Measurements from ENCODE around the gene NIT1.

Gene NIT1, protein sequence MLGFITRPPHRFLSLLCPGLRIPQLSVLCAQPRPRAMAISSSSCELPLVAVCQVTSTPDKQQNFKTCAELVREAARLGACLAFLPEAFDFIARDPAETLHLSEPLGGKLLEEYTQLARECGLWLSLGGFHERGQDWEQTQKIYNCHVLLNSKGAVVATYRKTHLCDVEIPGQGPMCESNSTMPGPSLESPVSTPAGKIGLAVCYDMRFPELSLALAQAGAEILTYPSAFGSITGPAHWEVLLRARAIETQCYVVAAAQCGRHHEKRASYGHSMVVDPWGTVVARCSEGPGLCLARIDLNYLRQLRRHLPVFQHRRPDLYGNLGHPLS

DNA sequence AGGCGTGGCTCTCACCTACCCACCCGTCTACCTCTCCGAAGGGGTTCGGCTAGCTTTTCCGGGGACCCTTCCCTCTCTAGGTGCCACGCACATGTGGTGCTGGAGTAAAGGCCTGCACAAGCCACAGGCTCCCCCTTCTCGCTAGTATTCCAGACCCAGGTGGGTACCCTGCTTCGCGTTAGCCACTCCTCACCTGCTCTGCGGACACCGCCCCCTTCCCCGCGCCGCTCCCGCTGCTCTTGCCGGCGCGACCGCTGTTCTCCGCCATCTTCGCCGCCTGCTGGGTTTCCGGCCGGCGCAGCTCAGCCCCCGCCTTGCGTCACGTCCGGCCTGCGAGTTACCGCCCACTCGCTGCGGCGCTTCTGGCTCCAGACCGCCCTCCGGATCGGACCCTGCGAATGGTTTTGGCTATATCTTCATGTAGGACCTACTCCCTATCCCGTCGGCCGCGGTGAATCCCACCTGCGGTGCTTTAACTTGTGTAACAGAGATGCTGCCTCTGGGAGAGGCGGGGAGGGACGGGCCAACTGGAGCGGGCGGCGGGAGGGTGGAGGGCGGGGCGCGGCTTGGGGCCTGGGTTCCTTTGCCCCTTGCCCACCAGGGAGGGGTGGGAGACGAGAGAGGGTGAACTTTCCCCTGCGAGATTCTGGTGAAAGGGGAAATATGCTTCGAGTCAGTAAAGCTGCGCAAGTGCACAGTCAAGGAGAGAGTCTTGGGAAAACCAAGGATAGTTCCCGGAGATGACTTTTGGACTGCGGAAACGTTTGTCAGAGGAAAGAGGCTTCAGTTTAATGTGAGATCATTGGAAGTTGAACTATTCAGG, at the start of gene NIT1, which contains the start of gene PFDN2:
Gene NIT1, plus strand, starts transcription at position 347 of the 823 bp plus-strand sequence. Its CDS starts 72 bp downstream, at position 419.
Gene PFDN2, minus strand, starts transcription at position 279 of the 823 bp plus-strand sequence. Its CDS starts 11 bp downstream, at position 268.
- peak; percentile 80 for DNase-seq (ENCODE audit: low spot score)

DNA sequence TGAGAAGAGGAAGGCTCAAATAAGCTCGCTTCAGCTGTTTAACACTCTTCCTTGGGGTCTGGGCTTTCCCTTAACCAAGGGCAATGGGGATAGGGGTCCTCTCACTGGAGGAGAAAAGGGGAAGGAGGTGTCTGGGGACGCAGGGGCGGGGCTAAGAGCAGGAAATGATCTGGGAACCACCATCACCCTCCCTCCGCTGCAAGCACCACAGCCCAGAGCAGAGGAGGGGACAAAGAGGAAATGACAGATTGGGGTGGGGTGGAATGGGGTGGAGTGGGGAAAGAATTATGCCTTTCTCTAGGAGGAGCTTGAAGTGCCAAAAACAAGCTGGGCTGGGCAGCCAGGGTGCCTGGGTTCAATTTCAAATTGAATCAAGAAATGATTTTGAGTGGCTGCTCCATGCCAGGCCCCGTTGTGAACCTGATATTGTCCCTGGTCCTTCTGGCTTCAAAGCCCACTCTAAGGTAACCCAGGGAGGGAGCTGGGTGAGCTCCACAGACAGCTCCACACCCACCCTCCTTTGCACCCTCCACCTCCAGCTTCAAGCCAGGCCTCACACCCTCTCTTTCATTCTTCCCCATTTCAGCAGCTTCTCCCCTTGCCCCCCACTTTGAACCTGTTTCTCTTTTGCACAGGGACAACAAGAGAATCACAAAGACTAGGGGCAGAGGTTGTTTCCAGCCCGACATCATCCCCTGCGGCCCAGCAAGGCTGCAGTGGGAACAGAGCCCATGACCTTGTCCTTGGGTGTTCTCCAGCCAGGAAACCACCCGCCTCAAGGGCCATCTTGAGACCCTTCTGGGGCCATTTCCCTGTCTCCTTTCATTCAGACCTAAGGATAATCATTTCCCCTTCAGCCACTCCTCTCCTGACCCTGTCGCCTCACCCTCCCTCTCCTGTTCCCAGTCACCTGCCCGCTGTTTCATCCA, 49.3 kb upstream of the NIT1 start:
- no peak for DNase-seq (ENCODE audit: low spot score)

DNA sequence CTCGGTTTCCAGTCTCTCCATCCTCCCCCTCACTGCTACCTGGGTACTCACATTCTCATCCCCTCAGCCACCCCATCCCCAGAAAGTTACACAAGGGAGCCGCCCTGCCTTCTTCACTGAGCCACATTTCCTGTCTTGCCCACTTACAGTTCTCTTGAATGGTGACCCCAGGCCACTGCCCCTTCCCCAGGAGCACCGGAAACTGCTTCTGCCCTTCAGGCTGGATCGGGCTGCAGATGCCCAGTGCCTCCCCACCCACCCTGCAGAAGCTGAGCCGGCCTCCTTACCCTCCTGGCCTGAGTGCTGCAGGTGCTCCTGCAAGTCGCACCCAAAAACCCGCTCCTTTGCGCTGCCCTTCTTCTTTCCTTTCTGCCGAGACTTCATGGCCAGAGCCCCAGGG, 48.7 kb upstream of the NIT1 start:
- no peak for DNase-seq (ENCODE audit: low spot score)

DNA sequence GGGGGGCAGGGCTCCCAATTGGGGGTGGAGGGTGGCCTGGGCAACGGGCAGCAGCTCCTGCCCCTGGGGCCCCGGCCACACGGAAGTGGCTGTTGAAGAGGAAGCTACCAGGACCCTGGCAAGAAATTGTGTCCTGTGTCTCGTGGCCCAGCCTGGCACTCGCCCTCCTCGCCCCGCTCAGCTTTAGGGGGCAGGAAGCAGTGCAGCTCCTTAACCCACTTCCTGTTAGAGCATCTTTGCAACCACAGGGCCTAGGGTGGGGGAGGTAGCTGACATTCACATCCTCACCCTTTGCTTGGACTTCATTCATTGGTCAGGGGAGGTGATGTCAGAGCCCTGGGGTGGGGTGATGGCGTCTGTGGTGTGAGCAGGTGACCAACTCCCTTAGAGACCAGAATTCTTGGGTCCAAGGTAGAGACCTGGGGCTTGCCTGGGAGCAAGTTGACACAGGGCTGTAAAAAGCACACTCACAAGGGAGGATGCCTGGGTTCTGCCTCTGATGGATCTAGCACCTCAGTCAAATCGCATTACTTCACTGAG, 48.1 kb upstream of the NIT1 start, which contains the start of gene ARHGAP30:
Gene ARHGAP30, minus strand, starts transcription at position 161 of the 540 bp plus-strand sequence. CDS start 267 bp downstream, outside the sequence.
- DNase-seq (ENCODE audit: low spot score): no peak

DNA sequence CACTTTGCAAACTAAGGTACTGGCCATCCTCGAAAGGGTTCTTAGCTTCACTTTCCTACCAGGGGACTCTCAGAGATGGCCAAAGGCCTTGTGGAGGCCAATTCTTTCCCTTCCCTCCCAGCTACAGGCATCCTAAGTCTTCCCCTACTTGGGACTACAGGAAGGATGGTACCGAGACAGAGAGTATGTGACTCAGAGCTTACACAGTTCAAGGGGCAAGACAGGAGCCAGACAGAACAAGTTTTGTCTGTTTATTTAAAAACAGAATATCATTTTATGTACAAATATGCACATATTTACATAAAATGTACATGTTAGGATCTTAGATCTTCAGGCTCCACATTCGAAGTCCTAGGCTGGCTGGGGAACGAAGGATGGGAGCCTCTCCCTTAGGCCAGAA, 47.1 kb upstream of the NIT1 start:
- DNase-seq (ENCODE audit: low spot score): no peak

GRCh38 chr1:161071886-161072371, 46.0 kb upstream of the NIT1 start:
- DNase-seq (ENCODE audit: low spot score): peak; percentile 74

DNA sequence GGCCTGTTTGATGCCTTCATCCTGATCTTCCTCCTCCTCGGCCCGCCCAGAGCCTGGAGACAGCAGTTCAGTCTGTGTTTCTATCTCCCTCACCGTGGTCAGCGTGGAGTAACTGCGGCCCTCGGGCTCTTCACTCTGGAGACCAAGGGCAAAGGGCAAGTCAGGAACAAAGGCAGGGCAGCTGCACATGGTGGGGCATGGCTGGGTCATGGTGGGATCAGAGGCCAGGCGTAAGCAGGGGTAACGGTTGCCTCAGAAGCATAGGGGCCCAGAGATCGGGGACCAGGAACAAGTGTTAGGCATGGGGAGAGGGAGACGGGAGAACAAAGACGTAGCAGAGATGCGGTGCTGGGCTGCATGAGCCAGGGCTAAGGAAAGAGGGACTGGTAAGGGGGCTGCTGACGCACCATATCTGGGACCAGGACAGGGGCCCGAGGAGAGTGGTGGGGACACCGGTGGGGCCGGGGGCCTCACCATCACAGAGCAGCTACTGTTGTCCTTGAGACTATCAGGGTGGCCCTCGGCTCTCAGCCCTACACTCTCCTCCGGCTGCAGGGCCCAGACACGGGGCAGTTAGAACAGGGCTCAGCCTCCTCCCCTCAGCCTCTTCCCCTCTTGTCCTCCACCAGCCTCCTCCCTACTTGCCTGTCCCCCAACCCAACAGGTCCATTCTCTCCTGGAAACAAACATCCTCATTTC, 45.0 kb upstream of the NIT1 start:
- no peak for DNase-seq (ENCODE audit: low spot score)

DNA sequence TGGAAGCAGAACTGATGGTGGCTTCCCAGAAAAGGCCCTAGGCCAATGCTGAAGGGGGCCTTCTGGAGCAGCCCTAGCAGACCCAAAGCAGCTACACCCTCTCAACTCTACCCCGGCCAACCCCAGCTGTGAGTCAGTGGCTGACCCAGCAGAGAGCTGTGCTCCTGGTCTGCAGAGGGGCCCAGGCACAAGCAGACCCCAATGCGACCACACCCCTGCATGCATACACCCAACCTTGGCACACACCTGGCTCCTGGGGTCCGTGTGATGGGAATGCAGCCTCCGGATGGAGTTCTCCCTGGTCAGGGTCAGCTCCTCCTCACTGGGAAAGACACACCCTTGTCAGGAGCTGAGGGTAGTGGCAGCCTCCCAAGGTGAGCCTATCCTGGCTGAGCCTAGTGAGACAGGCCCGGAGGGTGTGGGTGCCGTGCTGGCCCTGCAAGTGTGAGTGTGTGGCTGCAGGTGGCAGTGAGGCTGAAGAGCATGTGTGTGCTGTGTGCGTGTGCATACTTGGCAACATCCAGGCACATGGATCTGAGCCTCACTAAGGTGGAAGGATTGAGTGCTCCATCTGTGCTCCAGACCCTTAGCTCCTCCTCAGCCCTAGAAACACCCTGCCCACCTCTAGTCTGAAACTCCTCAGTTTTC, 44.3 kb upstream of the NIT1 start:
- DNase-seq (ENCODE audit: low spot score): no peak

DNA sequence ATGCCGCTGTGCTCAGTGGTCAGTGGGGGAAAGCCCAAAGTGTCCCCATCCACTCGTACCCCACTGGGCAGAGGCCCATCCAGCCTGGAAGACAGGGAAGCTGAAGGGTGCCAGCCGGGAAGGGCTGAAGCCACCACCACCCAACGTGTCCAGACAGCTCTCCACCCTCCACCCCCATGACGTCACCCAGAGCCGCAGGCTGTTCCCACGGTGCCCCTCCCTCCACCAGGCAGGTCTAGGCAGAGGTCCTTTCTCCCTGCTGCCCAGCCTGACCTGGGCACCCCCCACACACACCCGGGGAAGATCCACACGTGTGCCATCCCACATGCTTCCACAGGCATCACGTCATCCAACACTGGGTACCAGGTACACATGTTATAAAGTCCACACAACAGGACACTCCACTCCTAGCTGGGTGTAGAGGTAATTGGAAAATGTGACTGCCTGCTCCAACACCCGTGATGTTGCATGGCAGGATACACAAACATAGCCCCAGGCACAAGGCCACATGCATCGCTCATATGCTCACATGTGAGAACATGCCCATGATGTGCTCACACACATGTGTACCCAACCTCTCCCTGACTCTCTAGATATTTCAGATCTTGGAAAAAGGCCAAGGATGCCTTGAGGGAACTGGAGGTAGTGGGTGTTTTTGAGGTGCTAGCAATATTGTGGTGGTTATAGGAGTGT, 43.1 kb upstream of the NIT1 start:
- no peak for DNase-seq (ENCODE audit: low spot score)

GRCh38 chr1:161076410-161076809, 41.5 kb upstream of the NIT1 start:
- no peak for DNase-seq (ENCODE audit: low spot score)

DNA sequence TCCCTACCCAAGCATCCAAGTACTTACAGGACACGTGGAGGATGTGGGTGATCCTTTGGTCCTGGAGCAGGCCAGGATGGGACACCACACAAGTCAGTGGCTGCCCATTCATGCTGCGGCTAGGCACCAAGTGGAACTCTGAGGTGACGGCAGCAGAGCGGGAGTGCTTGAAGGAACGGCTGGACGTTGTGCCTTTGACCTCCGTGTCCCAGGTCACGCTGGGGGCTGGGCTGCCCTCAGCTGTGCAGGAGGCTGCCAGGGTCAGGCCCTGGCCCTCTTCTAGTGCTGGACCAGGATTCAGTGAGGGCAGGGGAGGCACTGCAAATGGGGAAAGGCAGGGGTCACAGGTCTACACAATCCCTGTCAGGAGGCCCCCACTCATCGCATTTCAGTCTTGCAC, 40.5 kb upstream of the NIT1 start:
- no peak for DNase-seq (ENCODE audit: low spot score)

GRCh38 chr1:161079436-161080110, 38.3 kb upstream of the NIT1 start:
- no peak for DNase-seq (ENCODE audit: low spot score)

GRCh38 chr1:161080441-161081405, 37.2 kb upstream of the NIT1 start:
- no peak for DNase-seq (ENCODE audit: low spot score)

DNA sequence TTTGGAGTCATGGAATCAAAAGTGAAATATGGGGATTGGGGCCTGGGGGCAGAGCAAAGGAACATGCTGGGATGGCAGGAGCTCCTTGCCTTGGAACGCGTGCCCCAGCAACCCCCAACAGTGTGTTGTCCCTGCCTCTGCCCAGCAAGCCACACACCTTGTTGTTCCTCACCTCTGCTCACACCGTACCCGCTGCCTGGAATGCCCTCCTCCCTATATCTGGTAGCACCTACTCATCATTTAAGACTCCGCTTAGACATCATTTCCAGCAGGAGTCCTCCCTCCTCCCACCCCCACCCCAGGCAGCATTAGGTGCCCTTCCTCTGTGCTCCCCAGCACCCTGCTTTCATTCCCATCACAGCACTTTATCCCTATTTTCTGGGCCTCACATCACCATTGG, 36.4 kb upstream of the NIT1 start:
- no peak for DNase-seq (ENCODE audit: low spot score)

DNA sequence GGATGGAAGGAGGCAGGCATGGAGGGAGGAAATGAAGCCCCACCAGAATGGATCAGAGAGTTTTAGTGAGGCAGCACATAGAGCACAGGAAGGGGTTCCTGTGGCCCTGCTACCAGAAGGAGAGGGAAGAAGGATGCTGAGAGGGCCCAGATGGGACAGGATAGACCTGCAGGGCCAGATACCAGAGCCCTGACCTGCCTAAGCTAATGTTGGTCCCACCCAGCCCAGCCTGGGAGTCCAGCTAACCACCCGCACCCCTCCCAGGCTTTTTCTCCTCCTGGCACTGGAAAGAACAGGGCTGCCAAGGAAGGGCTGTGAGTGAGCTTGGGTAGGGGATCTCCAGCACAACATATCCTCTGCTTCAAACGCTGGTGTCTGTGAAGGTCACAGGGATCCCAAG, 35.4 kb upstream of the NIT1 start:
- no peak for DNase-seq (ENCODE audit: low spot score)

DNA sequence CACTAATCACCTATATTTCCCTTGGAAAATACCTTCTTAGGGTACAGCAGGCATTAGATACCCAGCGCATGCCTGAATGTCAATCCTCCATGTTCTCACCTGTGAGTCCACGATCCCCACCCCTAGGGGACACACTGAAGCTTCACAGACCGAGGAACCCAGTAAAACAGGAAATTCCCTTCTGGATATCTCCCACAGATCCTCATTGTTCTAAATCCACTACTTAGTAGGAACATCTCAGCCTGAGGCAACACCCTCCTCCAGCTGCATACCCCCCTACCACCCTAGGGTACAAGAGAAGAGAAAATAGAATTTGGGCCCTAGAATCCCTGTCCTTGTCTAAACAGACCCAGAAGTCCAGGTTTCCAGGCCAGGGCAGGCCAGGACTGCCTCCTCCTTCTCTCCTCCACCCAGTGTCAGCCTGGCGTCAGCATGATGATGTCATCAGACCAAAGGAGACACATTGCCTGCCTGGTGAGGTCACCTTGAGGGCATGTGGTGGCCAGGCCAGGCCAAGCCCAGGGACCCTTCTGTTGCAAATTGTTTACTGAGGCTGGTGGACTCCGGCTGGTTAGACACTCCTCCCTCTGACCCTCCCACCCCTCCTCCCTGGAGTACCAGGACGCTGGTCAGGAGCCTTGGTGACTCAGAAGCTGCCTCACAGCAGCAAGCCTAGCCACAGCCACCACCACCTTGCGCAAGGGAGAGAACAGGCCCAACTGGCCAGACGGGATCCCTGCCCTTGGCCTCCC, 34.7 kb upstream of the NIT1 start:
- DNase-seq (ENCODE audit: low spot score): peak; percentile 45
